NAMALWA (cell line): Measurements from ENCODE around the gene RPL23.

Experiments used
- DNase-seq: peaks from one replicate; pipeline ENCODE4 v3.0.0-alpha.2; 2015; ENCODE audit warnings: low spot score

Gene RPL23

GRCh38 chr17:38883592-38884526 is 30.3 kb upstream of the RPL23 start:
- DNase-seq, result no peak

GRCh38 chr17:38882870-38883269 is 29.3 kb upstream of the RPL23 start:
- no peak for DNase-seq

GRCh38 chr17:38881600-38882191 is 28.2 kb upstream of the RPL23 start:
- peak; percentile 68 for DNase-seq

- no peak for DNase-seq
These were observed 26.6 kb upstream of the RPL23 start for GRCh38 chr17:38879878-38880665.

GRCh38 chr17:38877130-38877851 is 23.8 kb upstream of the RPL23 start:
- DNase-seq, result peak; percentile 91

GRCh38 chr17:38875477-38876075 is 22.1 kb upstream of the RPL23 start:
- DNase-seq, result no peak

- no peak for DNase-seq
These were observed 21.2 kb upstream of the RPL23 start for GRCh38 chr17:38874505-38875400.

- no peak for DNase-seq
These were observed 20.3 kb upstream of the RPL23 start for GRCh38 chr17:38873640-38874380.

GRCh38 chr17:38872671-38873385 is 19.3 kb upstream of the RPL23 start:
- no peak for DNase-seq

- peak; percentile 63 for DNase-seq
These were observed 18.5 kb upstream of the RPL23 start for GRCh38 chr17:38872027-38872511.

- peak; percentile 69 for DNase-seq
These were observed 17.9 kb upstream of the RPL23 start for GRCh38 chr17:38871247-38872015.

- DNase-seq, result peak; percentile 68
These were observed 17.0 kb upstream of the RPL23 start for GRCh38 chr17:38870259-38871165.

GRCh38 chr17:38869526-38870258 is 16.2 kb upstream of the RPL23 start, which contains the start of gene LASP1:
LASP1 (plus strand) TSS chr17:38870058; CDS start chr17:38870190, 132 bp downstream.
- DNase-seq, result peak; percentile 92

- DNase-seq, result peak; percentile 93
These were observed 15.4 kb upstream of the RPL23 start for GRCh38 chr17:38868817-38869525.
